SH-SY5Y (cell line): ENCODE results near the gene MPC2.

Experiments used
- GATA2 ChIP-seq: IDR thresholded peaks from 2 replicates; pipeline ENCODE4 v1.6.1; 2011; ENCODE audit warnings: mild to moderate bottlenecking, low read depth, low read length
- GATA3 ChIP-seq: IDR thresholded peaks from 2 replicates; pipeline ENCODE4 v1.6.1; 2011; ENCODE audit warnings: low read depth, mild to moderate bottlenecking, low read length, moderate library complexity

DNA sequence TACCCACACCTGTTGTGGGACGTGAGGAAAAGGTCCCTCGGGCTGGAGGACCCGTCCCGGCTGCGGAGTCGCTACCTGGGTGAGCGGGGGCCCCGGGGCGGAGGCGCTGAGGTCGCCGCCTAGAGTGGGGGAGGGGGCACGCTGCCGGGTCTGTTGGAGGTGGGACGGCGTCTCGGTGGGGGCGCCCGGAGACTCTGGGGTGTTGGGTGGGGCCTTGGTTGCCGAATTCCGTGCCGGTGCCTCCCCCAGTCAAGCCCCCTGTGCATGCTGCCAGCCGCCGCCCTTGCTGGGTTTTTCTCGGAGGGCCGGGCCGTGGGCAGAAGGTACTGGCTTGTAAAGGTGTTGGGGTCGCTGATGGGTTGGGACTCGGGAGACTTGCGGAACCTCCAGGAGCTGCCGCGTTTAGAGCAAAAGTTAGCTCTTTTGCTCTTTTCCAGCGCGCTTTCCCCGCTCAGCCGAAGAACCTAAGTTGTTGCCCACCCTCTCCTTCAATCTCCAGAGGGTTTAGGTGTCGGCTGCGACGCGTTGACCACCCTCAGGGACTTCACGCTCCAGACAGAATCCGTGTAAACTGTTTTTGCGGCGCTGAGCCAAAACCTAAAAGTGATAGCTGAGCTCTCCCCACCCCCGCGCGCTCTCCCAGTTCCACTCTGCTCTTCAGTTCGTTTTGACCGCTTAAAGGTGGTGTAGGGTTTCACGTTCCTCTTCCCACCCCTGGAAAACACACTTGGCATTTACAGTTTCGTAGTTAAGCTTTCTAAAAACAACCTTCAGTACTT is at the start of gene MPC2:
- TF ChIP-seq GATA2 (no peak), GATA3 (no peak)
